HepG2 (cell line): Measurements from ENCODE around the gene IBA57.

ENCODE experiments used
- FOXA1 ChIP-seq, 2 experiments: fragments of 450-650 bp in 1 of 2; sonication (generic) in 1 of 2; formaldehyde crosslinking in 1 of 2; IDR thresholded peaks; 2 replicates each; pipeline versions ENCODE4 v1.4.0 to v1.6.1; 2016 to 2020; ENCODE audit warnings: missing genetic modification reagents in 1 of 2
- ZNF282 ChIP-seq: fragments of 450-650 bp; IDR thresholded peaks from 2 replicates; pipeline ENCODE4 v1.6.1; 2018; ENCODE audit not compliant: partially characterized antibody
- ZNF468 ChIP-seq: sonication (generic); formaldehyde crosslinking; IDR thresholded peaks from 2 replicates; pipeline ENCODE4 v1.8.0; 2022; ENCODE audit warnings: mild to moderate bottlenecking, moderate library complexity, missing genetic modification reagents

- TF ChIP-seq ZNF468 (CRISPR knock-in tag): no peak
- no peak for TF ChIP-seq FOXA1 (IDR thresholded peaks at IDR 0.05)
- TF ChIP-seq FOXA1 (CRISPR knock-in tag; IDR thresholded peaks at IDR 0.05): no peak
- TF ChIP-seq ZNF282: no peak
Observed at GRCh38 chr1:228160201-228160761, 5.3 kb upstream of the IBA57 start.
